Thoracic aorta (tissue), 2 donors: Measurements from ENCODE around the gene PLCB3. TPM values are rescaled to one million over a fixed set of nuclear protein-coding genes. Genes with fewer than 3 reads are reported as not detected.

Source experiments
- ATAC-seq: fragments of 150-250 bp; one replicate; pipeline ENCODE4 v1.8.0; 2017; ENCODE audit warnings: low read depth; ENCODE audit not compliant: insufficient number of reproducible peaks, low FRiP score
- DNase-seq: peaks from one replicate; pipeline ENCODE4 v3.0.0-alpha.2; 2020; ENCODE audit warnings: low spot score
- H3K27ac ChIP-seq, 2 donors: fragments of 200-600 bp; sonication (generic); 1 replicate in 1 of 2; 2 replicates in 1 of 2; pipeline ENCODE4 v1.5.1; 2016; ENCODE audit warnings: mild to moderate bottlenecking in 2 of 2, moderate library complexity in 2 of 2
- H3K27me3 ChIP-seq: fragments of 200-600 bp; sonication (generic); replicated peaks from 2 replicates; pipeline ENCODE4 v1.6.0; 2016; ENCODE audit warnings: mild to moderate bottlenecking; ENCODE audit not compliant: insufficient read depth
- H3K36me3 ChIP-seq: fragments of 200-600 bp; sonication (generic); one replicate; pipeline ENCODE4 v1.5.1; 2016
- H3K4me1 ChIP-seq, 2 donors: fragments of 200-600 bp; sonication (generic); 1 replicate in 1 of 2; 2 replicates in 1 of 2; pipeline versions ENCODE4 v1.5.1 to v1.6.0; 2016; ENCODE audit warnings: low read depth in 2 of 2, mild to moderate bottlenecking in 1 of 2; ENCODE audit not compliant: control insufficient read depth in 1 of 2
- H3K4me3 ChIP-seq: fragments of 200-600 bp; sonication (generic); 2 replicates; pipeline ENCODE4 v1.5.1; 2016; ENCODE audit warnings: mild to moderate bottlenecking
- H3K9me3 ChIP-seq: fragments of 200-600 bp; sonication (generic); 2 replicates; pipeline ENCODE4 v1.5.1; 2016
- CTCF ChIP-seq: fragments of 200-600 bp; sonication (generic); IDR thresholded peaks from one replicate; pipeline ENCODE4 v1.5.1; 2019; ENCODE audit warnings: antibody characterized with exemption
- total RNA-seq, 2 donors: library from RNA; depleted of rRNA; stranded (reverse); fragments of >200 nt; gene quantifications; one replicate each; pipeline versions ENCODE4 v1.1.0 to v1.2.3, GENCODE V29; 2016

Gene PLCB3
- total RNA-seq, 2 donors from 2014 or later = 31.5 to 39.7 TPM

DNA sequence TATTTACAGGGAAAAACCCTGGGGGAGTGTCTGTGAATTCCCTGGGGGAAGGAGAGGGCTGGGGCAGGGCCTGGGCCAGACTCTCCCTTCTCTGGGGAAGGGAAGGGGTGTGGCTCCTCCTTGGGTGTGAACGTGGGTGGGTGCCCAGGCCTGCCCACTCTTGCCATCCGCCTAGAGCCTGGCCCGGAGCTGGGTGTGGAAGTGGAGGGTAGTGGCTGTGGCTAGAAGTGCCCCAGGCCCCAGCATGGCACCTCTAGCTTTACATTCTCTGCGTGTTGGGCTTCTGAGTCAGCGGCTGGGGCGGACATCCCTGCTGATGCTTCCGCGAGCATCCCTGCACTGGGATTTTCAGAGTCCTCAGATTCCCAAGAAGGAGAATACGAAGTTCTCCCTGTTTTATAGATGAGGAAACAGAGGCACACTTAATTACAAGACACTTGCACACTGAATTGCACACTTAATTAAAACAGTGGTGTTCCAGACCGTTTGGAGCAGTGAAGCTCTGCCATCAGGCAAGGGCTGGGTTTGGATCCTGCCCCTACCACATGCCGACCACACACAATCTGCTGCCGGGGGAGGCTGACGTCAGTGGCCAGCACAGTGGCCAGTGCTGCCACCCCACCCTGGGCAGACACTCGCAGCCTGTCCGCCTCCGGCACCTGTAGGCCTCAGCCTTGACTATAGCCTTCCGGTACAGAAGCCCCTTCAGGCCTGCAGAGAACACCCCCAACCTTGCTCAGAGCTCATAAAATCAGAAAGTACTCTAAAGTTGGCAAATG, 25.5 kb downstream of the PLCB3 start:
- no peaks in the 10 kb centered on the region for H3K9me3 ChIP-seq
- H3K4me1 ChIP-seq = peaks cover 0 to 6% of the 10 kb centered on the region in 2 donors
- no peak overlapping the region for H3K27ac ChIP-seq
- ATAC-seq = no peak
- no peaks in the 10 kb centered on the region for H3K27me3 ChIP-seq
- no peak for DNase-seq
- peaks cover 31% of the 10 kb centered on the region for H3K36me3 ChIP-seq
- TF ChIP-seq CTCF = no peak
- H3K4me3 ChIP-seq = no peak overlapping the region

DNA sequence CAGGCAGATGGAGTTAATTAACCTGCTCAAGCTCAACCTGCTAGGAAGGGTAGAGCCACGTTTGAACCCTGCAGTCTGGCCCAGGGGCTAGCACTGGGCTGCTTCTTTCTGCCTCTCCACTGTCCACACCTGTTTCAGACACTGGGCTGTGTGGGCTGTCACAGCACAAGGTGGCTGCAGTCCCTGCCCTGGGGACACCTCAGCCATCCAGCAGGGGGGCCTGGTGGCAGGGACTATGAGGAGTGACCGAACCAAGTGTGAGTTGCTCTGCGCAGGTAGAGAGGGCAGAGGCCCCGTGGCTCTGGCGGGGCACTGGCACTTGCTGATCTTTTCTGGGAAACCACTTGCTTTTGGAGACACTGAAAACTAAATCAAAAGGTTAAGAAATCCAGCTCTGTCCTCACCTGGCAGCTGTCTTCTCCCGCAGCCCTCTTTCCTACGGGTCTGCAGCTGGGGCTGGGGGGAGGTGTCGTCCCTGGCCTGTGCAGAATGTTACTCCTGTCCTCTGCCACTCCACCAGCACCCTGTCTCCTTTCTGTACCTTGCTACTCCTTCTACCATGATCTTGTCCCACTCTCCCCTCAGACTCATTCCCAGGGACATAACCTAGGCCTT, 27.4 kb downstream of the PLCB3 start:
- H3K4me3 ChIP-seq = no peak overlapping the region
- H3K36me3 ChIP-seq = peaks cover 31% of the 10 kb centered on the region
- peaks cover 9 to 10% of the 10 kb centered on the region in 2 donors for H3K4me1 ChIP-seq
- DNase-seq = no peak
- H3K27ac ChIP-seq = no peak overlapping the region
- no peak for ATAC-seq
- no peak for TF ChIP-seq CTCF
- no peaks in the 10 kb centered on the region for H3K27me3 ChIP-seq
- H3K9me3 ChIP-seq = no peaks in the 10 kb centered on the region

- ATAC-seq = no peak
- peaks cover 18 to 29% of the 10 kb centered on the region in 2 donors for H3K4me1 ChIP-seq
Observed at GRCh38 chr11:64281957-64282770, 30.8 kb downstream of the PLCB3 start.

DNA sequence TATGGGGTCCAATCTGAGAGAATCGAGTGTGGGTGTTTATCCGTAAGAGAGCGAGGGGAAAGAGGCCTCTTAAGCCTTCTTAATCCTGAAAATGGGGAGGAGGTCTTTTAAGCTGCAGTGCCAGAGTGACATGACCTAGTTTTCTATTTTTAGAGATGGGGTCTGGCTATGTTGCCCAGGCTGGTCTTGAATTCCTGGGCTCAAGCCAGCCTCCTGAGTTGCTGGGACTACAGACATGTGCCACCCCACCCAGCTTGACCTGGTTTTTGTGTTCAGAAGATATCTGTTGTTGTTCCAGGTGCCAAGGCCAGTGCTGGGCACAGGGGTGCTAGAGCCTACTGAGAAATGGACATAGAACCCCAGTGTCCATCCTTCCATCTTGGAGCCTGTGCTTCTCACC, 31.8 kb downstream of the PLCB3 start:
- Histone ChIP-seq H3K27me3 (no peaks in the 10 kb centered on the region), H3K4me1 (peaks cover 18 to 32% of the 10 kb centered on the region in 2 donors), H3K27ac (no peak overlapping the region), H3K36me3 (peaks cover 15% of the 10 kb centered on the region), H3K4me3 (peak overlapping the region; percentile 92), H3K9me3 (no peaks in the 10 kb centered on the region)
- no peak for ATAC-seq
- DNase-seq = no peak
- no peak for TF ChIP-seq CTCF

More at GRCh38 chr11:64281957-64282770, 30.8 kb downstream of the PLCB3 start:
- Histone ChIP-seq H3K9me3 (no peaks in the 10 kb centered on the region), H3K27ac (no peak overlapping the region), H3K4me3 (no peak overlapping the region), H3K36me3 (peaks cover 20% of the 10 kb centered on the region), H3K27me3 (no peaks in the 10 kb centered on the region)
- no peak for TF ChIP-seq CTCF
- DNase-seq = no peak
